ENCODE measurements around the gene MCRS1. TPM values are rescaled to one million over a fixed set of nuclear protein-coding genes. Genes with fewer than 3 reads are reported as not detected.
"Not testable (repeated sequence)": the region's sequence is repeated elsewhere in the genome, so short reads cannot be mapped to it uniquely, and the experiment has no call there.

MCRS1 gene
- total and polyA plus RNA-seq, 11 donors = 64.2 to 122 (median 87.9) TPM

DNA sequence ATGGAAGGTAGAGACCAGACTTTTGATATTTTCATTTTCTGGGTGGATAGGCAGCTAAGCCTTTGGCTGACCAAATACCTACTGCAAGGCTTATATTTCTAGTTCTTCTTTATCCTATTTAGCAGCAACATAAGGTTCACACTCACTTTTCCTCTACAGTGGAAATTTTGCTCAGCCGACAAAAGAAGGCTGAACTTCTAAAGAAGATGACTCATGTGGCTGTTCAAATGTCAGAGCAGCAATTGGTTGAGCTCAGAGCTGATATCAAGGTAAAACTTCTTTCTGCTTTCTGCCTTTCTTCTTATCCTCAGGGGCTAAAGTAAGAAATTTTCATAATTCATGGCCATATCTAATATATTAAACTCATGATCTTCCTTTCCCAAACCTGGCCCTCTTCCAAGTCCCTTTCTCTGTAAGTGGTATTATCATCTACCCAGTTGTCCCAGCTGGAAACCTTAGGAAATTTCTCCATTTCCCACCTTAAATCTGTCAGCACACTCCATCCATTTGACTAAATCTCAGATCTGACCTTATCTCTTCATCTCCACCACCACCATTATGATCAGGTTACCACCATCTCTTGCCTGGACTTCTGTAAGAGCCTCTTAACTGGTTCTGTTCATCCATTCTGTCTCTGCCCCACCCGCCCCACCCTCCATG is 48.9 kb downstream of the MCRS1 start:
- H3K9me3 ChIP-seq = no peaks in the 10 kb centered on the region
- H3K27me3 ChIP-seq = no peaks in the 10 kb centered on the region
- H3K4me3 ChIP-seq = no peak overlapping the region
- WGBS, 4 donors = 85 to 88% (median 87%) methylated on average over 2 of the region's 2 CpGs
- intact Hi-C loops (cut with DNase I) = loop anchor here in 1 of 10 donors (10.0 kb wide), 1 partner anchor 234 kb away; no protein-coding TSS in a partner anchor
- no peaks in the 10 kb centered on the region for H3K4me1 ChIP-seq
- H3K27ac ChIP-seq = no peak overlapping the region
- no peak for ATAC-seq
- TF ChIP-seq, protein P1, sequence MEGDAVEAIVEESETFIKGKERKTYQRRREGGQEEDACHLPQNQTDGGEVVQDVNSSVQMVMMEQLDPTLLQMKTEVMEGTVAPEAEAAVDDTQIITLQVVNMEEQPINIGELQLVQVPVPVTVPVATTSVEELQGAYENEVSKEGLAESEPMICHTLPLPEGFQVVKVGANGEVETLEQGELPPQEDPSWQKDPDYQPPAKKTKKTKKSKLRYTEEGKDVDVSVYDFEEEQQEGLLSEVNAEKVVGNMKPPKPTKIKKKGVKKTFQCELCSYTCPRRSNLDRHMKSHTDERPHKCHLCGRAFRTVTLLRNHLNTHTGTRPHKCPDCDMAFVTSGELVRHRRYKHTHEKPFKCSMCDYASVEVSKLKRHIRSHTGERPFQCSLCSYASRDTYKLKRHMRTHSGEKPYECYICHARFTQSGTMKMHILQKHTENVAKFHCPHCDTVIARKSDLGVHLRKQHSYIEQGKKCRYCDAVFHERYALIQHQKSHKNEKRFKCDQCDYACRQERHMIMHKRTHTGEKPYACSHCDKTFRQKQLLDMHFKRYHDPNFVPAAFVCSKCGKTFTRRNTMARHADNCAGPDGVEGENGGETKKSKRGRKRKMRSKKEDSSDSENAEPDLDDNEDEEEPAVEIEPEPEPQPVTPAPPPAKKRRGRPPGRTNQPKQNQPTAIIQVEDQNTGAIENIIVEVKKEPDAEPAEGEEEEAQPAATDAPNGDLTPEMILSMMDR (IDR thresholded peaks at IDR 0.05) = no peak
- no peak for TF ChIP-seq POLR2A (IDR thresholded peaks at IDR 0.05)
- no peak for DNase-seq
- H3K36me3 ChIP-seq = peaks cover 0 to 55% (median 26%) of the 10 kb centered on the region in 9 donors

DNA sequence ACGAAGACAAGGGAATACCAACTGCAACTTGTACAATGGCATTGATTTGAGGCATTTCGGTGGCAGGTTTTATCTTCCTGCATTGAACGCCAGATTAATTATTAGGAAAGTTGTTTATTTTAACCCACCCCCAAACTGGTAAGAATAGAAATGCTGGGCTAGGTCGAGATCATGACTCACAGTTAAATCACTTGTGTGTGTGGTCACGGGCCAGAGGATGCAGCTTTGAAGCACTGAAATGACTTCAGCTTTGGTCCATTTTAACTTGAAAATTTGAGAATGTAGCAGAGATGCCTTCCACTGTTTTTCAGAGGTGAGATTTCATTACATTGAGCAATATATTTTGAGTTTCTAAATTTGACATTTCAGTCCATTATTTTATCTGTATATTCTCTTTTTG is 52.7 kb downstream of the MCRS1 start:
- Histone ChIP-seq H3K4me3 (no peak overlapping the region), H3K9me3 (no peaks in the 10 kb centered on the region), H3K27ac (no peak overlapping the region), H3K36me3 (peaks cover 0 to 27% (median 8%) of the 10 kb centered on the region in 9 donors), H3K4me1 (peaks cover 0 to 3% (median 0%) of the 10 kb centered on the region in 12 donors), H3K27me3 (no peaks in the 10 kb centered on the region)
- TF ChIP-seq, protein P1 (IDR thresholded peaks at IDR 0.05) = no peak
- no peak for TF ChIP-seq POLR2A (IDR thresholded peaks at IDR 0.05)
- intact Hi-C loops (cut with DNase I) = loop anchor here in 5 of 10 donors (2.0 to 10.0 kb wide), 2 partner anchors 156 to 230 kb away; no protein-coding TSS in a partner anchor
- 85 to 91% (median 88%) methylated on average over 5 of the region's 5 CpGs for WGBS, 4 donors
- DNase-seq = no peak
- no peak for ATAC-seq

DNA sequence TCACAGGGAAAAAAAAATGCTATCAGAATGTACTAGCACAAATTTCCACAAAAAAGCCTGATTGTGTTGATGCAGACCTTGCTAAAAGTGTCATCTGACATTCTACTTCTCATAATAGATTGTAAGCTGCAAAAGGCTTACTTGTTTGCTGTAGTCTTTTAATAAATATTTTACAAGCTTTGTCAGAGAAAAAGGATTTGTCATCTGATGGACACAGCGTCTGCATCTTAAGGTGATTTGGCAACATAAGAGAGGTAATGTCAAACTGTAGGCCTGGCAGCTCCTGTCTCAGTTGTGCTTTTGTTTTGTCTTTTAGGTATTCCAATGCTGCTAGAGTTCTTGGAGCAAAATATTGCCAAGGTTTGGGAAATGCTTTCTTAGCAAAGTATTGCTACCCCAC is 55.4 kb downstream of the MCRS1 start:
- TF ChIP-seq POLR2A (IDR thresholded peaks at IDR 0.05) = no peak
- TF ChIP-seq, protein P1 (IDR thresholded peaks at IDR 0.05) = no peak
- H3K27me3 ChIP-seq = no peaks in the 10 kb centered on the region
- peaks cover 0 to 3% (median 0%) of the 10 kb centered on the region in 12 donors for H3K4me1 ChIP-seq
- ATAC-seq = no peak
- no peak overlapping the region for H3K4me3 ChIP-seq
- H3K27ac ChIP-seq = no peak overlapping the region
- no peaks in the 10 kb centered on the region for H3K9me3 ChIP-seq
- no peak for DNase-seq
- intact Hi-C loops (cut with DNase I) = loop anchor here in 4 of 10 donors (2.0 to 10.0 kb wide), 4 partner anchors 152 to 228 kb away; no protein-coding TSS in a partner anchor
- WGBS, 4 donors = 79 to 96% (median 90%) methylated on average over 1 of the region's 1 CpG
- peaks cover 0 to 14% (median under 1%) of the 10 kb centered on the region in 9 donors for H3K36me3 ChIP-seq

DNA sequence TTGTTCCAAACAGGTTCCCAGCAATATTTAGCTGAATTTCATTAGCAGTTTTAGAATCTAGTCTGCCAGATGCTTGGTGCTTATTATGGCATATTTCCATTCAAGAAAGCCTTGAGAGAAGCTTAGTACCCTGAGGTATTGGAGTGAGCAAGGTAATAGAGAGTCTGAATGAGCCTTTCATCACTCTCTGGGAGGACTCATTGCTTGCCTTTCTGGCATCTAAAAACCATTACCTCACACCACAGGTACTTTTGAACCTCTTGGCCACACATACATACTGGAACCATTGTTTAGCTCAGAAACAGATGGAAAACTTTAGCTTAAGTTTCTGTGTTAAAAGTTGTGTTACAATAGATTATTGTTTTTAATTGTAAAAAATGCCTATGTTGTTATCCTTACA is 56.5 kb downstream of the MCRS1 start:
- no peaks in the 10 kb centered on the region for H3K9me3 ChIP-seq
- no peak for ATAC-seq
- DNase-seq = no peak
- no peak overlapping the region for H3K27ac ChIP-seq
- no peak overlapping the region for H3K4me3 ChIP-seq
- TF ChIP-seq, protein P1 (IDR thresholded peaks at IDR 0.05) = no peak
- no peak for TF ChIP-seq POLR2A (IDR thresholded peaks at IDR 0.05)
- H3K27me3 ChIP-seq = no peaks in the 10 kb centered on the region
- H3K36me3 ChIP-seq = peaks cover 0 to 15% (median 0%) of the 10 kb centered on the region in 9 donors
- peaks cover 0 to 3% (median 0%) of the 10 kb centered on the region in 12 donors for H3K4me1 ChIP-seq
- intact Hi-C loops (cut with DNase I) = loop anchor here in 3 of 10 donors (2.0 to 10.0 kb wide), 3 partner anchors 147 to 227 kb away; no protein-coding TSS in a partner anchor

DNA sequence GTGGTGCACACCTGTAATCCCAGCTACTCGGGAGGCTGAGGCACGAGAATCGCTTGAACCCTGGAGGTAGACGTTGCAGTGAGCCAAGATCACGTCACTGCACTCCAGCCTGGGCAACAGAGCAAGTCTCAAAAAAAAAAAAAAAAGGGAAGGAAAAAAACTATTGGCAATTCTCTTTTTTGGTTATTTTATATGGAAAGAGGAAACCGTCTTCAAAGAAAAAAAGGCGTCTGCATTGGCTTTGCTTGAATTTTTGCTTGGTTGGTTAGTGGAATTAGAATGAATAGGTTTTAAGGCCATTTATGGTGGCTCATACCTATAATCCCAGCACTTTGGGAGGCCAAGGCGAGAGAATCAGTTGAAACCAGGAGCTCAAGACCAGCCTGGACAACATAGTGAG is 58.3 kb downstream of the MCRS1 start:
- DNase-seq, H3K4me3 ChIP-seq, H3K27ac ChIP-seq, H3K9me3 ChIP-seq, H3K27me3 ChIP-seq, ATAC-seq, H3K4me1 ChIP-seq: not testable (repeated sequence)
- 93 to 98% (median 96%) methylated on average over 8 of the region's 8 CpGs for WGBS, 4 donors
- intact Hi-C loops (cut with DNase I) = loop anchor here in 3 of 10 donors (2.0 to 10.0 kb wide), 3 partner anchors 145 to 225 kb away; no protein-coding TSS in a partner anchor
- peaks cover 0 to 16% (median 0%) of the 10 kb centered on the region in 9 donors for H3K36me3 ChIP-seq
